Upper lobe of left lung (tissue), 4 donors: ENCODE measurements around the gene MKNK1.

ENCODE experiments used
- CTCF ChIP-seq, 6 experiments: fragments of 450-650 bp in 4 of 6; fragments of 200-600 bp in 2 of 6; sonication (generic) in 2 of 6; IDR thresholded peaks; one replicate each; pipeline ENCODE4 v1.5.1; 2016 to 2019; ENCODE audit warnings: antibody characterized with exemption in 6 of 6
- POLR2AphosphoS5 ChIP-seq, 2 donors: sonication (generic); formaldehyde crosslinking; IDR thresholded peaks; one replicate each; pipeline ENCODE4 v1.5.1; 2017; ENCODE audit warnings: antibody characterized with exemption in 2 of 2

GRCh38 chr1:46575778-46576177 is 28.3 kb downstream of the MKNK1 start:
- TF ChIP-seq POLR2AphosphoS5 (IDR thresholded peaks at IDR 0.05) (no peak), CTCF (IDR thresholded peaks at IDR 0.05) (no peak)
